ENCODE data around the gene DESI1. TPM values are rescaled to one million over a fixed set of nuclear protein-coding genes. Genes with fewer than 3 reads are reported as not detected.
A peak's percentile ranks its signal among the peaks of the same experiment; 100 is the strongest.

The DESI1 gene
- total RNA-seq, 6 donors from 2014 or later, result 28.2 to 41.5 (median 31.1) TPM

GRCh38 chr22:41625577-41625976 lies 4.7 kb upstream of the DESI1 start:
- H3K27me3 ChIP-seq, result no peaks in the 10 kb centered on the region
- H3K36me3 ChIP-seq, result peaks cover 38 to 84% (median 72%) of the 10 kb centered on the region in 4 donors
- no peak overlapping the region for H3K27ac ChIP-seq
- TF ChIP-seq CTCF (IDR thresholded peaks at IDR 0.05) (no peak), EP300 (IDR thresholded peaks at IDR 0.05) (no peak)
- H3K9me3 ChIP-seq, result no peaks in the 10 kb centered on the region
- ATAC-seq (ENCODE audit: low FRiP score in 2 of 2) (no peak), DNase-seq (no peak)
- H3K4me1 ChIP-seq, result peaks cover 9 to 28% (median 16%) of the 10 kb centered on the region in 4 donors
- no peak overlapping the region for H3K4me3 ChIP-seq
- 93 to 94% methylated on average over 7 of the region's 7 CpGs for WGBS, 2 donors

GRCh38 chr22:41621911-41622179 lies 1.0 kb upstream of the DESI1 start:
- H3K27ac ChIP-seq, result peak overlapping the region; percentile 94 to 98 (median 96)
- DNase-seq, result no peak
- no peaks in the 10 kb centered on the region for H3K27me3 ChIP-seq
- TF ChIP-seq EP300 (IDR thresholded peaks at IDR 0.05) (no peak), POLR2AphosphoS5 (IDR thresholded peaks at IDR 0.05) (no peak), POLR2A (IDR thresholded peaks at IDR 0.05) (no peak), CTCF (IDR thresholded peaks at IDR 0.05) (no peak)
- H3K4me3 ChIP-seq, result peak overlapping the region; percentile 79 to 99 (median 85)
- no peaks in the 10 kb centered on the region for H3K9me3 ChIP-seq
- ATAC-seq (ENCODE audit: low FRiP score in 2 of 2), result no peak
- H3K36me3 ChIP-seq, result peaks cover 17 to 48% (median 38%) of the 10 kb centered on the region in 4 donors
- peaks cover 26 to 57% (median 33%) of the 10 kb centered on the region in 4 donors for H3K4me1 ChIP-seq
- 6 to 7% methylated on average over 8 of the region's 8 CpGs for WGBS, 2 donors

GRCh38 chr22:41621099-41621910 lies 462 bp upstream of the DESI1 start, which contains the start of gene XRCC6:
Gene XRCC6, plus strand, starts transcription at chr22:41621295. Its CDS starts 710 bp downstream, at chr22:41622005.
- TF ChIP-seq CTCF (IDR thresholded peaks at IDR 0.05), result no peak
- TF ChIP-seq POLR2AphosphoS5 (IDR thresholded peaks at IDR 0.05), result peak; percentile 94 to 97
- peak in 3 of 4 donors; percentile 66 to 96 (median 72) for TF ChIP-seq POLR2A (IDR thresholded peaks at IDR 0.05)
- TF ChIP-seq EP300 (IDR thresholded peaks at IDR 0.05), result no peak
- Histone ChIP-seq H3K4me1 (peaks cover 26 to 57% (median 33%) of the 10 kb centered on the region in 4 donors), H3K9me3 (no peaks in the 10 kb centered on the region), H3K27ac (peak within 1 kb of the TSS; percentile 94 to 98 (median 96)), H3K4me3 (peak within 1 kb of the TSS; percentile 79 to 99 (median 85)), H3K36me3 (peaks cover 14 to 43% (median 34%) of the 10 kb centered on the region in 4 donors), H3K27me3 (no peaks in the 10 kb centered on the region)
- WGBS, 2 donors, result 0 to 1% methylated on average over 36 to 43 of the region's 70 CpGs
- peak; percentile 99 to 100 for DNase-seq
- peak; percentile 98 to 99 for ATAC-seq (ENCODE audit: low FRiP score in 2 of 2)

GRCh38 chr22:41619979-41620588 lies 759 bp downstream of the DESI1 start:
- Histone ChIP-seq H3K9me3 (no peaks in the 10 kb centered on the region), H3K36me3 (peaks cover 5 to 30% (median 22%) of the 10 kb centered on the region in 4 donors), H3K4me3 (peak overlapping the region; percentile 74 to 99 (median 80)), H3K27me3 (no peaks in the 10 kb centered on the region), H3K27ac (peak overlapping the region; percentile 94 to 98 (median 96)), H3K4me1 (peaks cover 26 to 57% (median 33%) of the 10 kb centered on the region in 4 donors)
- 2 to 3% methylated on average over 12 to 24 of the region's 24 CpGs for WGBS, 2 donors
- ATAC-seq (ENCODE audit: low FRiP score in 2 of 2), result peak; percentile 18 to 52
- peak; percentile 40 to 79 for DNase-seq
- no peak for TF ChIP-seq EP300 (IDR thresholded peaks at IDR 0.05)
- no peak for TF ChIP-seq POLR2A (IDR thresholded peaks at IDR 0.05)
- TF ChIP-seq POLR2AphosphoS5 (IDR thresholded peaks at IDR 0.05), result no peak
- TF ChIP-seq CTCF (IDR thresholded peaks at IDR 0.05), result no peak

All from upper lobe of left lung (tissue), 6 donors.